ENCODE results near the gene PCDHGA6.
A peak's percentile ranks its signal among the peaks of the same experiment; 100 is the strongest.

- TF ChIP-seq CTCF (IDR thresholded peaks at IDR 0.05 in 8 of 11, conservative IDR thresholded peaks at IDR 0.05 in 3 of 11) (peak in 4 of 11 experiments; percentile 8 to 19 (median 16)), POLR2A (IDR thresholded peaks at IDR 0.05) (no peak)
Measured at GRCh38 chr5:141402553-141403243, 29.0 kb downstream of the PCDHGA6 start, which contains the start of gene PCDHGA9.
